NT2/D1 (cell line): ENCODE data around the gene VPS26A.

Source experiments
- DNase-seq: peaks from one replicate; pipeline ENCODE4 v3.0.0-alpha.2; 2011; ENCODE audit warnings: low read depth, low spot score
- H3K27me3 ChIP-seq: 2 replicates; pipeline ENCODE4 v1.6.0; 2011; ENCODE audit warnings: mild to moderate bottlenecking; ENCODE audit not compliant: insufficient read length, insufficient read depth
- H3K36me3 ChIP-seq: 2 replicates; pipeline ENCODE4 v1.6.1; 2011; ENCODE audit warnings: mild to moderate bottlenecking, low read length, mixed read lengths; ENCODE audit not compliant: insufficient read depth, insufficient read length
- H3K4me1 ChIP-seq: 2 replicates; pipeline ENCODE4 v1.5.1; 2011; ENCODE audit not compliant: insufficient read depth, insufficient read length
- H3K4me3 ChIP-seq: 2 replicates; pipeline ENCODE4 v1.5.1; 2011; ENCODE audit warnings: low read depth; ENCODE audit not compliant: insufficient read length
- H3K9ac ChIP-seq: 2 replicates; pipeline ENCODE4 v1.6.0; 2011; ENCODE audit warnings: low read depth; ENCODE audit not compliant: insufficient read length
- H3K9me3 ChIP-seq: 2 replicates; pipeline ENCODE4 v1.5.1; 2011; ENCODE audit warnings: mild to moderate bottlenecking, low read length; ENCODE audit not compliant: insufficient read depth
- SUZ12 ChIP-seq: IDR thresholded peaks from 2 replicates; pipeline ENCODE4 v1.6.1; 2011; ENCODE audit not compliant: insufficient read length, insufficient read depth; ENCODE audit errors: extremely low read depth
- YY1 ChIP-seq: IDR thresholded peaks from 2 replicates; pipeline ENCODE4 v1.6.1; 2011; ENCODE audit not compliant: insufficient read length, insufficient read depth
- ZNF274 ChIP-seq: IDR thresholded peaks from 2 replicates; pipeline ENCODE4 v1.6.1; 2011; ENCODE audit warnings: mild to moderate bottlenecking, low read depth, low read length

Gene VPS26A

GRCh38 chr10:69123747-69124562, at the start of gene VPS26A:
Gene VPS26A, plus strand, starts transcription at chr10:69124178. Its CDS starts 100 bp downstream, at chr10:69124278.
- Histone ChIP-seq H3K27me3 (no peaks in the 10 kb centered on the region), H3K9me3 (no peaks in the 10 kb centered on the region), H3K4me1 (no peaks in the 10 kb centered on the region), H3K4me3 (peak within 1 kb of the TSS; percentile 84), H3K36me3 (no peaks in the 10 kb centered on the region), H3K9ac (peak within 1 kb of the TSS; percentile 94)
- TF ChIP-seq YY1: no peak
- TF ChIP-seq SUZ12: no peak
- no peak for TF ChIP-seq ZNF274
- DNase-seq: peak; percentile 92

GRCh38 chr10:69074532-69074931, 49.4 kb upstream of the VPS26A start:
- Histone ChIP-seq H3K9me3 (no peaks in the 10 kb centered on the region), H3K9ac (no peak overlapping the region), H3K4me3 (no peak overlapping the region), H3K36me3 (no peaks in the 10 kb centered on the region), H3K27me3 (no peaks in the 10 kb centered on the region), H3K4me1 (peaks cover 3% of the 10 kb centered on the region)
- no peak for DNase-seq
- TF ChIP-seq ZNF274 (no peak), SUZ12 (no peak), YY1 (no peak)

- Histone ChIP-seq H3K9me3 (no peaks in the 10 kb centered on the region), H3K27me3 (no peaks in the 10 kb centered on the region), H3K36me3 (no peaks in the 10 kb centered on the region), H3K4me3 (no peak overlapping the region), H3K4me1 (peaks cover 2% of the 10 kb centered on the region), H3K9ac (no peak overlapping the region)
- TF ChIP-seq SUZ12 (no peak), YY1 (no peak), ZNF274 (no peak)
- no peak for DNase-seq
Measured at GRCh38 chr10:69075431-69075830, 48.5 kb upstream of the VPS26A start.

- TF ChIP-seq YY1: no peak
- no peak for TF ChIP-seq ZNF274
- TF ChIP-seq SUZ12: no peak
- Histone ChIP-seq H3K4me3 (no peak overlapping the region), H3K27me3 (no peaks in the 10 kb centered on the region), H3K9ac (no peak overlapping the region), H3K9me3 (no peaks in the 10 kb centered on the region), H3K4me1 (peaks cover 2% of the 10 kb centered on the region), H3K36me3 (no peaks in the 10 kb centered on the region)
- no peak for DNase-seq
Measured at GRCh38 chr10:69078311-69078710, 45.7 kb upstream of the VPS26A start.

- no peak overlapping the region for H3K9ac ChIP-seq
- H3K4me1 ChIP-seq: no peaks in the 10 kb centered on the region
- H3K36me3 ChIP-seq: no peaks in the 10 kb centered on the region
- H3K27me3 ChIP-seq: no peaks in the 10 kb centered on the region
- no peaks in the 10 kb centered on the region for H3K9me3 ChIP-seq
- no peak for TF ChIP-seq YY1
- no peak for TF ChIP-seq ZNF274
- no peak for TF ChIP-seq SUZ12
- no peak overlapping the region for H3K4me3 ChIP-seq
- no peak for DNase-seq
Measured at GRCh38 chr10:69080226-69080625, 43.8 kb upstream of the VPS26A start.

- DNase-seq: no peak
- Histone ChIP-seq H3K27me3 (no peaks in the 10 kb centered on the region), H3K9me3 (no peaks in the 10 kb centered on the region), H3K9ac (no peak overlapping the region), H3K36me3 (no peaks in the 10 kb centered on the region), H3K4me3 (no peak overlapping the region), H3K4me1 (no peaks in the 10 kb centered on the region)
- TF ChIP-seq ZNF274 (no peak), SUZ12 (no peak), YY1 (no peak)
Measured at GRCh38 chr10:69086001-69086509, 37.9 kb upstream of the VPS26A start.

- DNase-seq: no peak
- no peak within 1 kb of the TSS for H3K4me3 ChIP-seq
- no peak within 1 kb of the TSS for H3K9ac ChIP-seq
- H3K4me1 ChIP-seq: no peaks in the 10 kb centered on the region
- no peak for TF ChIP-seq YY1
- TF ChIP-seq ZNF274: no peak
- no peak for TF ChIP-seq SUZ12
- no peaks in the 10 kb centered on the region for H3K9me3 ChIP-seq
- H3K27me3 ChIP-seq: no peaks in the 10 kb centered on the region
- no peaks in the 10 kb centered on the region for H3K36me3 ChIP-seq
Measured at GRCh38 chr10:69087590-69088470, 36.1 kb upstream of the VPS26A start, which contains the start of gene SRGN. Gene SRGN, plus strand, starts transcription at chr10:69088103. Its CDS starts 55 bp downstream, at chr10:69088158.
